Keratinocyte (primary cell): ENCODE data around the gene VPS4B. TPM values are rescaled to one million over a fixed set of nuclear protein-coding genes. Genes with fewer than 3 reads are reported as not detected.

Experiments
- DNase-seq: peaks from one replicate; pipeline ENCODE4 v3.0.0-alpha.2; 2011; ENCODE audit warnings: low read depth, missing footprints, low spot score
- FAIRE-seq: peaks from 2 replicates; lab custom pipeline; 2011; peaks lifted over from hg19 to GRCh38; lab: Jason Lieb, UNC
- H2AFZ ChIP-seq: 2 replicates; pipeline ENCODE4 v1.6.0; 2012; ENCODE audit warnings: low read length, control low read depth, inconsistent platforms; ENCODE audit not compliant: control insufficient read depth
- H3K27ac ChIP-seq: 2 replicates; pipeline ENCODE4 v1.5.1; 2011; ENCODE audit warnings: low read length; ENCODE audit not compliant: control insufficient read depth, insufficient read depth
- H3K27me3 ChIP-seq: 3 replicates; pipeline ENCODE4 v1.6.0; 2011; ENCODE audit warnings: low read length; ENCODE audit not compliant: control insufficient read depth, insufficient read depth; ENCODE audit errors: extremely low read depth
- H3K36me3 ChIP-seq, 2 experiments: 2 replicates in 1 of 2; 3 replicates in 1 of 2; pipeline ENCODE4 v1.5.1; 2011; ENCODE audit warnings: low read length in 2 of 2, mild to moderate bottlenecking in 1 of 2; ENCODE audit not compliant: control insufficient read depth in 2 of 2, insufficient read depth in 2 of 2; ENCODE audit errors: extremely low read depth in 1 of 2
- H3K4me1 ChIP-seq: 3 replicates; pipeline ENCODE4 v1.5.1; 2011; ENCODE audit warnings: low read length; ENCODE audit not compliant: control insufficient read depth, insufficient read depth; ENCODE audit errors: extremely low read depth
- H3K4me2 ChIP-seq: 3 replicates; pipeline ENCODE4 v1.6.0; 2011; ENCODE audit warnings: low read depth, low read length; ENCODE audit not compliant: control insufficient read depth, insufficient read depth; ENCODE audit errors: extremely low read depth
- H3K4me3 ChIP-seq, 3 experiments: fragments of 200-600 bp in 1 of 3; sonication (generic) in 1 of 3; 2 replicates in 2 of 3; 3 replicates in 1 of 3; pipeline ENCODE4 v1.5.1; 2011 to 2016; ENCODE audit warnings: low read length in 3 of 3, mild to moderate bottlenecking in 3 of 3, control low read depth in 2 of 3, inconsistent platforms in 1 of 3, low read depth in 1 of 3, mixed read lengths in 1 of 3, mixed run types in 1 of 3, moderate library complexity in 1 of 3; ENCODE audit not compliant: control insufficient read depth in 2 of 3, insufficient read depth in 2 of 3; ENCODE audit errors: extremely low read depth in 1 of 3
- H3K79me2 ChIP-seq: 2 replicates; pipeline ENCODE4 v1.6.0; 2012; ENCODE audit warnings: low read length; ENCODE audit not compliant: control insufficient read depth, insufficient read depth
- H3K9ac ChIP-seq: 3 replicates; pipeline ENCODE4 v1.6.0; 2011; ENCODE audit warnings: low read length; ENCODE audit not compliant: control insufficient read depth, insufficient read depth; ENCODE audit errors: extremely low read depth
- H3K9me1 ChIP-seq: 3 replicates; pipeline ENCODE4 v1.6.0; 2011; ENCODE audit warnings: low read length; ENCODE audit not compliant: control insufficient read depth, insufficient read depth; ENCODE audit errors: extremely low read depth
- H3K9me3 ChIP-seq: 2 replicates; pipeline ENCODE4 v1.5.1; 2012; ENCODE audit warnings: low read depth, low read length; ENCODE audit not compliant: control insufficient read depth
- H4K20me1 ChIP-seq: 3 replicates; pipeline ENCODE4 v1.6.0; 2011; ENCODE audit warnings: low read length; ENCODE audit not compliant: control insufficient read depth, insufficient read depth; ENCODE audit errors: extremely low read depth
- EZH2 ChIP-seq: IDR thresholded peaks from one replicate; pipeline ENCODE4 v1.6.1; 2012; ENCODE audit warnings: inconsistent platforms, mild to moderate bottlenecking, low read length, moderate library complexity
- dilution Hi-C: fragments of 300-500 bp; cut with MboI; formaldehyde crosslinking; loops from one replicate; pipeline ENCODE4 v1.7.0; 2020; ENCODE audit warnings: low sequenced_read_pairs; ENCODE audit not compliant: extremely low pct_ligation_motif_present
- polyA plus RNA-seq, 5 experiments: library from polyadenylated mRNA; depleted of rRNA in 3 of 5; stranded (reverse) in 3 of 5; stranded (forward) in 1 of 5; unstranded in 1 of 5; fragments of >200 nt; gene quantifications; 1 replicate in 1 of 5; 2 replicates in 3 of 5; 3 replicates in 1 of 5; pipeline versions ENCODE4 v1.2.1 to v1.2.3, GENCODE V29; 2011 to 2012; ENCODE audit warnings: missing spikeins in 2 of 5, low read depth in 1 of 5, low replicate concordance in 1 of 5
- TF ChIP-seq, protein P1 (sequence below), 3 experiments: IDR thresholded peaks in 1 of 3; conservative IDR thresholded peaks in 1 of 3; optimal IDR thresholded peaks in 1 of 3; 2 replicates in 2 of 3; 3 replicates in 1 of 3; pipeline versions ENCODE3 to v1.5.1; 2011; ENCODE audit warnings: low read length in 3 of 3, mild to moderate bottlenecking in 3 of 3, moderate library complexity in 2 of 3, control low read depth in 1 of 3, inconsistent platforms in 1 of 3; ENCODE audit not compliant: insufficient read depth in 2 of 3; ENCODE audit errors: extremely low read depth in 1 of 3

VPS4B gene
- polyA plus RNA-seq, 1 donor (not counting 4 experiments of a cell fraction or from before 2014, with no cell fraction given), result 65.3 TPM

- dilution Hi-C loops, result no loop called here
- Histone ChIP-seq H3K27me3 (no peaks in the 10 kb centered on the region), H3K4me1 (no peaks in the 10 kb centered on the region), H3K79me2 (no peaks in the 10 kb centered on the region), H3K4me3 (no peak overlapping the region), H3K36me3 (peaks cover 0 to 22% of the 10 kb centered on the region in 2 experiments), H3K27ac (no peak overlapping the region), H4K20me1 (no peaks in the 10 kb centered on the region), H3K9me1 (no peaks in the 10 kb centered on the region), H3K4me2 (no peak overlapping the region), H3K9me3 (no peaks in the 10 kb centered on the region), H2AFZ (no peak overlapping the region), H3K9ac (no peak overlapping the region)
- no peak for FAIRE-seq
- DNase-seq, result no peak
- TF ChIP-seq, protein P1, sequence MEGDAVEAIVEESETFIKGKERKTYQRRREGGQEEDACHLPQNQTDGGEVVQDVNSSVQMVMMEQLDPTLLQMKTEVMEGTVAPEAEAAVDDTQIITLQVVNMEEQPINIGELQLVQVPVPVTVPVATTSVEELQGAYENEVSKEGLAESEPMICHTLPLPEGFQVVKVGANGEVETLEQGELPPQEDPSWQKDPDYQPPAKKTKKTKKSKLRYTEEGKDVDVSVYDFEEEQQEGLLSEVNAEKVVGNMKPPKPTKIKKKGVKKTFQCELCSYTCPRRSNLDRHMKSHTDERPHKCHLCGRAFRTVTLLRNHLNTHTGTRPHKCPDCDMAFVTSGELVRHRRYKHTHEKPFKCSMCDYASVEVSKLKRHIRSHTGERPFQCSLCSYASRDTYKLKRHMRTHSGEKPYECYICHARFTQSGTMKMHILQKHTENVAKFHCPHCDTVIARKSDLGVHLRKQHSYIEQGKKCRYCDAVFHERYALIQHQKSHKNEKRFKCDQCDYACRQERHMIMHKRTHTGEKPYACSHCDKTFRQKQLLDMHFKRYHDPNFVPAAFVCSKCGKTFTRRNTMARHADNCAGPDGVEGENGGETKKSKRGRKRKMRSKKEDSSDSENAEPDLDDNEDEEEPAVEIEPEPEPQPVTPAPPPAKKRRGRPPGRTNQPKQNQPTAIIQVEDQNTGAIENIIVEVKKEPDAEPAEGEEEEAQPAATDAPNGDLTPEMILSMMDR (optimal IDR thresholded peaks at IDR 0.05 in 1 of 3, IDR thresholded peaks at IDR 0.05 in 1 of 3, conservative IDR thresholded peaks at IDR 0.05 in 1 of 3; ENCODE audit: extremely low read depth in 1 of 3, insufficient read depth in 2 of 3, low read length in 3 of 3), result no peak
- TF ChIP-seq EZH2, result no peak
Observed at GRCh38 chr18:63387861-63388260, 34.4 kb downstream of the VPS4B start.

GRCh38 chr18:63382843-63383242 lies 39.4 kb downstream of the VPS4B start:
- no peak overlapping the region for H3K27ac ChIP-seq
- no peak for TF ChIP-seq EZH2
- TF ChIP-seq, protein P1 (optimal IDR thresholded peaks at IDR 0.05 in 1 of 3, IDR thresholded peaks at IDR 0.05 in 1 of 3, conservative IDR thresholded peaks at IDR 0.05 in 1 of 3; ENCODE audit: extremely low read depth in 1 of 3, insufficient read depth in 2 of 3, low read length in 3 of 3), result no peak
- no peak overlapping the region for H2AFZ ChIP-seq
- no peaks in the 10 kb centered on the region for H3K79me2 ChIP-seq
- H4K20me1 ChIP-seq, result no peaks in the 10 kb centered on the region
- peaks cover 0 to 3% of the 10 kb centered on the region in 2 experiments for H3K36me3 ChIP-seq
- H3K9ac ChIP-seq, result no peak overlapping the region
- DNase-seq (no peak), FAIRE-seq (no peak)
- H3K27me3 ChIP-seq, result no peaks in the 10 kb centered on the region
- no peak overlapping the region for H3K4me2 ChIP-seq
- dilution Hi-C loops, result no loop called here
- peaks cover 2% of the 10 kb centered on the region for H3K4me1 ChIP-seq
- H3K9me3 ChIP-seq, result no peaks in the 10 kb centered on the region
- no peaks in the 10 kb centered on the region for H3K9me1 ChIP-seq
- H3K4me3 ChIP-seq, result no peak overlapping the region
